LNCAP (cell line): Measurements from ENCODE around the gene PRKAR2B.

ENCODE experiments used
- TF ChIP-seq, protein P1 (sequence below): fragments of 450-650 bp; IDR thresholded peaks from 2 replicates; pipeline ENCODE4 v1.5.1; 2017; ENCODE audit warnings: mild to moderate bottlenecking

The PRKAR2B gene

DNA sequence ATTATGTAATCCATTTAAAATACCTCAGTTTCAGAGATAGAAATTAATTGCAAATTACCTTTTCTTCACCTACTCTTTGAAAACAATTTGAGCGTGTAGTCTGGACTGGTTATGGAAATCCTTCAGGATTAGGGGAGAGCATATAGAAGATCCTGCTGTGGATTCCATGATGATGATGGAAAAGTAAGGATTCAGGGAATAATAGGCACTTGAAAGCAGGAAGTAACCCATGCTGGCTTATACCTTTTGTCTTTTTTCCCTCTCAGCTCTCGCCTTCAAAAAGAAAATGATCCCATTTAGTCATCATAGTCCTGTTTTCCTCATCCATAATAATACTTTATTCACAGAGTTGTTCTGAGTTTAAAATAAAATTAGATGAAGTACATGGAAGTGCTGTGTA lies 128.7 kb downstream of the PRKAR2B start:
- TF ChIP-seq, protein P1, sequence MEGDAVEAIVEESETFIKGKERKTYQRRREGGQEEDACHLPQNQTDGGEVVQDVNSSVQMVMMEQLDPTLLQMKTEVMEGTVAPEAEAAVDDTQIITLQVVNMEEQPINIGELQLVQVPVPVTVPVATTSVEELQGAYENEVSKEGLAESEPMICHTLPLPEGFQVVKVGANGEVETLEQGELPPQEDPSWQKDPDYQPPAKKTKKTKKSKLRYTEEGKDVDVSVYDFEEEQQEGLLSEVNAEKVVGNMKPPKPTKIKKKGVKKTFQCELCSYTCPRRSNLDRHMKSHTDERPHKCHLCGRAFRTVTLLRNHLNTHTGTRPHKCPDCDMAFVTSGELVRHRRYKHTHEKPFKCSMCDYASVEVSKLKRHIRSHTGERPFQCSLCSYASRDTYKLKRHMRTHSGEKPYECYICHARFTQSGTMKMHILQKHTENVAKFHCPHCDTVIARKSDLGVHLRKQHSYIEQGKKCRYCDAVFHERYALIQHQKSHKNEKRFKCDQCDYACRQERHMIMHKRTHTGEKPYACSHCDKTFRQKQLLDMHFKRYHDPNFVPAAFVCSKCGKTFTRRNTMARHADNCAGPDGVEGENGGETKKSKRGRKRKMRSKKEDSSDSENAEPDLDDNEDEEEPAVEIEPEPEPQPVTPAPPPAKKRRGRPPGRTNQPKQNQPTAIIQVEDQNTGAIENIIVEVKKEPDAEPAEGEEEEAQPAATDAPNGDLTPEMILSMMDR = no peak

DNA sequence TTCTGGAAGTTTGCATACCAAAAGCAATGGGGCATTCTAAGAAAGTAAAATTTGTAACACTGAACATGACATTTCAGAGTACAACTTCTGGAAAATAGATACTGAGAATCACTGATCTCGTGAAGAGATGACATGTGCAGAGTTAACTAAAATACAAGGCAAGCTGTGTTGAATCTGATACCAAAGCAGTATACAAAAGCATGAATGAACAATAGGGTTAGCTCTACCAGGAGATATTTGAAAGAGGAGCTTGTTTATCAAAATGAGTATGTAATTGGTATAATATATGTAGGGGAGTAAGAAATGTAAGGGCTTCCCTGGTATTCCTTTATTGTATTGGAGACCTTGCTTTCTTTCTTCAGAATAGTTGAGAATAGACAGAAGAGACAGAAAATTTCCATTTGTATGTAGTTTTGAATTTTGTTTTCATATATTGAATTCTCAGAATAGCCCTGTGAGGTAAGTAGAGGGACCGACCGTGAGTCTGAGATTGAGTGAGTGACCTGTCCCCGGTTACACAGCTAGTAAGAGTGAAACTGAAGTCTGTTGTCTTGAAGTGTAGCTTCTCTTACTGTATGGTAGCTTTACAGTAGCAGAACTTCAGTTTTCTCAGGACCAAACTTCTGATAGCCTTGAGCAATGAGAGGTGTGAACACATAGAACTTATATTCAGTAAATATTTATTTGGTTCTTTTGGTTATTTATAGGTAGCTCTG lies 129.3 kb downstream of the PRKAR2B start:
- TF ChIP-seq, protein P1 = no peak

DNA sequence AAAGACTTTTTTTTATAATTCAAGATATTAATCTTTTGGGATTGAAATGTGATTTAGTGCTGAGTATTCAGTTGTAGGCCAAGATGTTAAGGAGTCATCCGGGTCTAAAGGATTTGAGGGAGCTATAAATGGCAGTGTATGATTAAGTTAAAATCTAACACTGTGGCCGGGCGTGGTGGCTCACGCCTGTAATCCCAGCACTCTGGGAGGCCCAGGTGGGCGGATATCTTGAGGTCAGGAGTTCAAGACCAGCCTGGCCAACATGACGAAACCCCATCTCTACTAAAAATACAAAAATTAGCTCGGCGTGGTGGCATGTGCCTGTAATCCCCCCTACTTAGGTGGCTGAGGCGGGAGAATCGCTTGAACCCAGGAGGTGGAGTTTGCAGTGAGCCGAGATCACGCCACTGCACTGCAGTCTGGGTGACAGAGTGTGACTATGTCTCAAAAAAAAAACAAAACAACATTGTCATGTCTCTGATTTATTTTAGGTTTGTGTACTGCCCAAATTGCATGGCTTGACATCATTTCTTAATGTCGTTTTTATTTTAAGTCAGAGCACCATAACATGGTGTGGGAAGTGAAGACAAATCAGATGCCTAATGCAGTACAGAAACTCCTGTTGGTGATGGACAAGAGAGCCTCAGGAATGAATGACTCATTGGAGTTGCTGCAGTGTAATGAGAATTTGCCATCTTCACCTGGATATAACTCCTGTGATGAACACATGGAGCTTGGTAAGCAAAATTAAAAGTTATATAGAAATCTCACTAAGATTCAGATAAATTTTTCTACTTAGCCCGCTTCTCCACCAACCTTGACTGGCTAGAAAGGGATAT lies 135.0 kb downstream of the PRKAR2B start:
- TF ChIP-seq, protein P1 = no peak

DNA sequence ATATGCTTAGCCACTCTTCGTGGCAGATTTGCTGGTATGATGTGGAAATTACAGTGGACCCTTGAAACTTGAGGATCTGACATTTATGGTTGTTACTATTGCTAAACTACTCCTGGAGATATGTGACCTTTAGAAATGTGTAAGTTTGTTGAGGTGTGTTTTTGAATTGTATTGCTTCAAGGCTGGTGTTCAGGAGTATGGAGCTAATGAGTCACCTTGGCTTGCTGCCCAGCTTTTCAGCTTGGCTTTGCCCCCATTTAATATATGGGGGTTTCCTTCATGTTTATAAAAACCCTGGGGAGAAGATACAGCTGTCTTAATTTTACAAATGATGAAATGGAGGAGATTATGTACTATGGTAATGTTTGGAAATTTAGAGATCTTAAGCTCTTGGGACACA lies 135.9 kb downstream of the PRKAR2B start:
- TF ChIP-seq, protein P1 = no peak

DNA sequence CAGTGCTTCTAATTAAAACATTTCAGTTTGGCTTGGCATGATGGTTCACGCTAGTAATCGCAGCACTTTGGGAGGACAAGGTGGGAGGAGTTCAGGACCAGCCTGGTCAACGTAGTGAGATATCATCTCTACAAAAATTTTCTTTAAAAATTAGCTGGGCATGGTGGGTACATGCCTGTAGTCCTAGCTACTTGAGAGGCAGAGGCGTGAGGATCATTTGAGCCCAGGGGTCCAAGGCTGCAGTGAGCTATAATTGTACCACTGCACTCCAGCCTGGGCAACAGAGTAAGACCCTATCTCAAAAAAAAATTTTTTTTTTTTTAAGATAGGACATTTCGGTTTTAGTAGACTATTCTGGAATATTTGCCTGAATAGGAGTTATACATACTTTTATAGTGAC lies 136.7 kb downstream of the PRKAR2B start:
- TF ChIP-seq, protein P1 = no peak

DNA sequence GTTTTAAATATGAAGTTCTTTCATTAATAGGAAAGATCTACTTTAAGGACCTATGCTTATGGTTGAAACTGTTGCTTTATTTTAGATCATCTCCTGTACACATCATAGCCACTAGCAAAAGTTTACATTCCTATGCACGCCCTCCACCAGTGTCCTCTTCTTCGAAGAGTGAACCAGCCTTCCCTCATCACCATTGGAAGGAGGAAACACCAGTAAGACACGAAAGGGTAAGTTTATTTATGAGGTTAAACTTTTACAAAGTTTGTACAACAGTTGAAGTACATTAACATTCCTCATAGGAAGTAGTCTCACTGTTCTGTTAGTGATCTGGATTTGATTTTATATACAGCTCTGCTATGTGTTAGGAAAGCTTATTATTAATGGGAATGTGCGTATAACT lies 141.2 kb downstream of the PRKAR2B start:
- TF ChIP-seq, protein P1 = no peak

DNA sequence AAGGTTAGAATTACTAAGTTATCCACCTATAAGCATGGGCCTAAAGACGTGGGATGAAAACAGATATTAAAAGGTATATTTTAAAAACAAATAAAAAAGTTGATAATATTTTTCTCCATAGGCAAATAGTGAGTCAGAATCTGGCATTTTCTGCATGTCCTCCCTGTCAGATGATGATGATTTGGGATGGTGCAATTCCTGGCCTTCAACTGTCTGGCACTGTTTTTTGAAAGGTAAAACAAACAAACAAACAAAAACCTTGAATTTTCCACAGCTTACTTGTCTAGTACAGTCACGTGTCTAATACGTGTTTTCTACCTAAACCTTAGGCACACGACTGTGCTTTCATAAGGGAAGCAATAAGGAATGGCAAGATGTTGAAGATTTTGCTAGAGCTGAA lies 141.7 kb downstream of the PRKAR2B start:
- TF ChIP-seq, protein P1 = no peak
